Mucosa of rectum (tissue), 2 donors: ENCODE data around the gene STX1A.
A peak's percentile ranks its signal among the peaks of the same experiment; 100 is the strongest.
"Not testable (repeated sequence)": the region's sequence is repeated elsewhere in the genome, so short reads cannot be mapped to it uniquely, and the experiment has no call there.

ENCODE experiments used
- H3K27ac ChIP-seq, 2 donors: one replicate each; pipeline ENCODE4 v1.7.0; 2013; ENCODE audit warnings: inconsistent platforms in 2 of 2, low read depth in 2 of 2, low read length in 2 of 2
- H3K27me3 ChIP-seq, 2 donors: one replicate each; pipeline ENCODE4 v1.7.0; 2013; ENCODE audit warnings: low read length in 2 of 2; ENCODE audit not compliant: control insufficient read depth in 2 of 2, insufficient read depth in 2 of 2
- H3K36me3 ChIP-seq, 2 donors: one replicate each; pipeline ENCODE4 v1.7.0; 2013; ENCODE audit warnings: low read length in 2 of 2; ENCODE audit not compliant: control insufficient read depth in 2 of 2, insufficient read depth in 2 of 2
- H3K4me1 ChIP-seq, 2 donors: one replicate each; pipeline ENCODE4 v1.7.0; 2013; ENCODE audit warnings: low read length in 2 of 2, mild to moderate bottlenecking in 1 of 2; ENCODE audit not compliant: control insufficient read depth in 2 of 2, insufficient read depth in 2 of 2
- H3K4me3 ChIP-seq, 2 donors: one replicate each; pipeline ENCODE4 v1.7.0; 2013; ENCODE audit warnings: low read length in 2 of 2
- H3K9ac ChIP-seq, 2 donors: one replicate each; pipeline ENCODE4 v1.7.0; 2013; ENCODE audit warnings: low read length in 2 of 2, low read depth in 1 of 2, mild to moderate bottlenecking in 1 of 2
- H3K9me3 ChIP-seq, 2 donors: one replicate each; pipeline ENCODE4 v1.7.0; 2013; ENCODE audit warnings: low read length in 2 of 2; ENCODE audit not compliant: control insufficient read depth in 2 of 2
- donor health status: healthy.
- donor health status: Normal muscosa, but diverticular disease.

STX1A gene

GRCh38 chr7:73683788-73684693 lies 35.4 kb downstream of the STX1A start:
- Histone ChIP-seq H3K27ac (peak overlapping the region; percentile 38 to 67), H3K9me3 (no peaks in the 10 kb centered on the region), H3K27me3 (no peaks in the 10 kb centered on the region), H3K4me3 (peak overlapping the region; percentile 96 to 98), H3K36me3 (peaks cover 8 to 18% of the 10 kb centered on the region in 2 donors), H3K9ac (peak overlapping the region; percentile 79 to 86), H3K4me1 (peaks cover 18 to 19% of the 10 kb centered on the region in 2 donors)

GRCh38 chr7:73683056-73683787 lies 36.2 kb downstream of the STX1A start, which contains the start of the genes BUD23 and DNAJC30:
TSS of gene BUD23 (plus strand) at chr7:73683597. CDS start at chr7:73683626, 29 bp downstream.
TSS of gene DNAJC30 (minus strand) at chr7:73683453. CDS start at chr7:73683423, 30 bp downstream.
- no peaks in the 10 kb centered on the region for H3K27me3 ChIP-seq
- peak within 1 kb of the TSS; percentile 84 to 86 for H3K9ac ChIP-seq
- peaks cover 4 to 18% of the 10 kb centered on the region in 2 donors for H3K36me3 ChIP-seq
- H3K4me3 ChIP-seq = peak within 1 kb of the TSS; percentile 96 to 98
- H3K4me1 ChIP-seq = peaks cover 18 to 19% of the 10 kb centered on the region in 2 donors
- H3K9me3 ChIP-seq = no peaks in the 10 kb centered on the region
- H3K27ac ChIP-seq = peak within 1 kb of the TSS; percentile 73 to 83

- Histone ChIP-seq H3K36me3 (peaks cover 7 to 20% of the 10 kb centered on the region in 2 donors), H3K9me3 (no peaks in the 10 kb centered on the region), H3K4me3 (peak overlapping the region; percentile 96 to 98), H3K27ac (peak overlapping the region; percentile 73 to 83), H3K9ac (peak overlapping the region; percentile 81 to 84), H3K4me1 (peaks cover 18 to 19% of the 10 kb centered on the region in 2 donors), H3K27me3 (no peaks in the 10 kb centered on the region)
Observed at GRCh38 chr7:73682745-73683055, 36.8 kb downstream of the STX1A start.

- H3K9ac ChIP-seq = no peak overlapping the region
Observed at GRCh38 chr7:73681031-73681430, 38.4 kb downstream of the STX1A start.

GRCh38 chr7:73680501-73680900 lies 39.0 kb downstream of the STX1A start:
- H3K27ac ChIP-seq = no peak overlapping the region

More at GRCh38 chr7:73681031-73681430, 38.4 kb downstream of the STX1A start:
- H3K9me3 ChIP-seq = no peaks in the 10 kb centered on the region
- H3K36me3 ChIP-seq = peaks cover 3 to 14% of the 10 kb centered on the region in 2 donors
- peaks cover 18 to 19% of the 10 kb centered on the region in 2 donors for H3K4me1 ChIP-seq
- no peaks in the 10 kb centered on the region for H3K27me3 ChIP-seq
- no peak overlapping the region for H3K4me3 ChIP-seq
- no peak overlapping the region for H3K27ac ChIP-seq

GRCh38 chr7:73679709-73680108 lies 39.8 kb downstream of the STX1A start:
- H3K4me3 ChIP-seq = no peak overlapping the region
- H3K4me1 ChIP-seq = peaks cover 18 to 19% of the 10 kb centered on the region in 2 donors
- no peak overlapping the region for H3K9ac ChIP-seq
- H3K27ac ChIP-seq = no peak overlapping the region
- no peaks in the 10 kb centered on the region for H3K9me3 ChIP-seq
- no peaks in the 10 kb centered on the region for H3K27me3 ChIP-seq
- peaks cover 3 to 14% of the 10 kb centered on the region in 2 donors for H3K36me3 ChIP-seq

More at GRCh38 chr7:73680501-73680900, 39.0 kb downstream of the STX1A start:
- peaks cover 3 to 14% of the 10 kb centered on the region in 2 donors for H3K36me3 ChIP-seq
- peaks cover 18 to 19% of the 10 kb centered on the region in 2 donors for H3K4me1 ChIP-seq
- H3K27me3 ChIP-seq = no peaks in the 10 kb centered on the region
- H3K9me3 ChIP-seq = no peaks in the 10 kb centered on the region
- H3K9ac ChIP-seq = no peak overlapping the region
- no peak overlapping the region for H3K4me3 ChIP-seq

- no peak overlapping the region for H3K9ac ChIP-seq
- no peaks in the 10 kb centered on the region for H3K9me3 ChIP-seq
Observed at GRCh38 chr7:73678862-73679261, 40.6 kb downstream of the STX1A start.

GRCh38 chr7:73676062-73676461 lies 43.4 kb downstream of the STX1A start:
- H3K9ac ChIP-seq, H3K27me3 ChIP-seq, H3K27ac ChIP-seq, H3K4me1 ChIP-seq, H3K9me3 ChIP-seq, H3K4me3 ChIP-seq: not testable (repeated sequence)
- H3K36me3 ChIP-seq = peaks cover 3 to 14% of the 10 kb centered on the region in 2 donors

More at GRCh38 chr7:73678862-73679261, 40.6 kb downstream of the STX1A start:
- peaks cover 15% of the 10 kb centered on the region in 2 donors for H3K4me1 ChIP-seq
- H3K36me3 ChIP-seq = peaks cover 3 to 14% of the 10 kb centered on the region in 2 donors
- no peak overlapping the region for H3K4me3 ChIP-seq
- H3K27me3 ChIP-seq = no peaks in the 10 kb centered on the region
- H3K27ac ChIP-seq = no peak overlapping the region

GRCh38 chr7:73674468-73675124 lies 44.9 kb downstream of the STX1A start:
- no peaks in the 10 kb centered on the region for H3K4me1 ChIP-seq
- H3K36me3 ChIP-seq = peaks cover 3 to 8% of the 10 kb centered on the region in 2 donors

More at GRCh38 chr7:73674468-73675124, 44.9 kb downstream of the STX1A start:
- Histone ChIP-seq H3K27ac (no peak overlapping the region), H3K9ac (no peak overlapping the region), H3K27me3 (no peaks in the 10 kb centered on the region), H3K9me3 (no peaks in the 10 kb centered on the region), H3K4me3 (no peak overlapping the region)
